ENCODE data around the gene TBC1D14.

TBC1D14 gene

GRCh38 chr4:6962211-6963041, 52.8 kb downstream of the TBC1D14 start:
- Histone ChIP-seq H3K4me1 (peaks cover 100% of the 10 kb centered on the region), H4K20me1 (peaks cover 100% of the 10 kb centered on the region), H3K27ac (peak overlapping the region; percentile 65), H3K36me3 (peaks cover 40% of the 10 kb centered on the region), H3K4me3 (no peak overlapping the region), H3K9me3 (no peaks in the 10 kb centered on the region), H3K4me2 (peak overlapping the region; percentile 90), H3K9ac (0 out of 2 replicates have a peak overlapping the region, but pooled peaks have one; percentile 18), H3K27me3 (no peaks in the 10 kb centered on the region)
- no peak for TF ChIP-seq Cebpa-rat (IDR thresholded peaks at IDR 0.05)

GRCh38 chr4:6963139-6963611, 53.5 kb downstream of the TBC1D14 start:
- no peak overlapping the region for H3K4me3 ChIP-seq
- no peak for TF ChIP-seq Cebpa-rat (IDR thresholded peaks at IDR 0.05)
- H3K4me2 ChIP-seq, result peak overlapping the region; percentile 90
- H3K9ac ChIP-seq, result 0 out of 2 replicates have a peak overlapping the region, but pooled peaks have one; percentile 18
- peaks cover 100% of the 10 kb centered on the region for H3K4me1 ChIP-seq
- no peaks in the 10 kb centered on the region for H3K27me3 ChIP-seq
- H3K27ac ChIP-seq, result peak overlapping the region; percentile 65
- no peaks in the 10 kb centered on the region for H3K9me3 ChIP-seq
- H3K36me3 ChIP-seq, result peaks cover 46% of the 10 kb centered on the region
- peaks cover 100% of the 10 kb centered on the region for H4K20me1 ChIP-seq

- Histone ChIP-seq H3K4me3 (no peak overlapping the region; the same call in 1 of the 2 replicates), H3K36me3 (peaks cover 54% of the 10 kb centered on the region), H4K20me1 (peaks cover 92% of the 10 kb centered on the region), H3K27me3 (no peaks in the 10 kb centered on the region), H3K9ac (no peak overlapping the region), H3K27ac (0 out of 2 replicates have a peak overlapping the region, but pooled peaks have one; percentile 44), H3K9me3 (no peaks in the 10 kb centered on the region), H3K4me1 (peaks cover 100% of the 10 kb centered on the region), H3K4me2 (peak overlapping the region; percentile 90)
- TF ChIP-seq Cebpa-rat (IDR thresholded peaks at IDR 0.05), result no peak
Measured at GRCh38 chr4:6964858-6965257, 55.2 kb downstream of the TBC1D14 start.

- H3K27me3 ChIP-seq, result no peaks in the 10 kb centered on the region
- H3K36me3 ChIP-seq, result peaks cover 52% of the 10 kb centered on the region
- H3K4me2 ChIP-seq, result peak overlapping the region; percentile 90
- no peak overlapping the region for H3K9ac ChIP-seq
- peaks cover 87% of the 10 kb centered on the region for H4K20me1 ChIP-seq
- H3K9me3 ChIP-seq, result no peaks in the 10 kb centered on the region
- H3K27ac ChIP-seq, result no peak overlapping the region
- no peak for TF ChIP-seq Cebpa-rat (IDR thresholded peaks at IDR 0.05)
- H3K4me3 ChIP-seq, result no peak overlapping the region
- H3K4me1 ChIP-seq, result peaks cover 100% of the 10 kb centered on the region
Measured at GRCh38 chr4:6965329-6965728, 55.7 kb downstream of the TBC1D14 start.

- Histone ChIP-seq H4K20me1 (peaks cover 64% of the 10 kb centered on the region), H3K27ac (peak overlapping the region; percentile 80), H3K4me2 (peak overlapping the region; percentile 89), H3K4me1 (peaks cover 100% of the 10 kb centered on the region), H3K4me3 (no peak overlapping the region), H3K36me3 (peaks cover 52% of the 10 kb centered on the region), H3K9ac (peak overlapping the region; percentile 15; the same call in 1 of the 2 replicates), H3K9me3 (no peaks in the 10 kb centered on the region), H3K27me3 (no peaks in the 10 kb centered on the region)
- TF ChIP-seq Cebpa-rat (IDR thresholded peaks at IDR 0.05), result no peak
Measured at GRCh38 chr4:6967846-6968340, 58.3 kb downstream of the TBC1D14 start.

- H3K9me3 ChIP-seq, result no peaks in the 10 kb centered on the region
- H3K4me2 ChIP-seq, result peak overlapping the region; percentile 89
- H3K4me3 ChIP-seq, result 0 out of 2 replicates have a peak overlapping the region, but pooled peaks have one; percentile 9
- peaks cover 64% of the 10 kb centered on the region for H4K20me1 ChIP-seq
- no peaks in the 10 kb centered on the region for H3K27me3 ChIP-seq
- TF ChIP-seq Cebpa-rat (IDR thresholded peaks at IDR 0.05), result no peak
- H3K36me3 ChIP-seq, result peaks cover 53% of the 10 kb centered on the region
- peaks cover 100% of the 10 kb centered on the region for H3K4me1 ChIP-seq
- peak overlapping the region; percentile 80 for H3K27ac ChIP-seq
- H3K9ac ChIP-seq, result peak overlapping the region; percentile 2; the same call in 1 of the 2 replicates
Measured at GRCh38 chr4:6968496-6968895, 58.9 kb downstream of the TBC1D14 start.

- Histone ChIP-seq H3K27me3 (no peaks in the 10 kb centered on the region), H3K36me3 (peaks cover 61% of the 10 kb centered on the region), H4K20me1 (peaks cover 64% of the 10 kb centered on the region), H3K4me1 (peaks cover 100% of the 10 kb centered on the region), H3K4me3 (peak overlapping the region; percentile 42; the same call in 1 of the 2 replicates), H3K9ac (peak overlapping the region; percentile 55; the same call in 1 of the 2 replicates), H3K9me3 (no peaks in the 10 kb centered on the region), H3K27ac (peak overlapping the region; percentile 80), H3K4me2 (peak overlapping the region; percentile 89)
- no peak for TF ChIP-seq Cebpa-rat (IDR thresholded peaks at IDR 0.05)
Measured at GRCh38 chr4:6969826-6970800, 60.5 kb downstream of the TBC1D14 start.

- Histone ChIP-seq H3K27me3 (no peaks in the 10 kb centered on the region), H3K4me1 (peaks cover 86% of the 10 kb centered on the region), H3K9ac (peak overlapping the region; percentile 44; the same call in 1 of the 2 replicates), H4K20me1 (peaks cover 58% of the 10 kb centered on the region), H3K4me3 (no peak overlapping the region), H3K4me2 (peak overlapping the region; percentile 89), H3K9me3 (peaks cover 10% of the 10 kb centered on the region; the same call in 1 of the 2 replicates), H3K27ac (peak overlapping the region; percentile 80), H3K36me3 (peaks cover 78% of the 10 kb centered on the region)
- TF ChIP-seq Cebpa-rat (IDR thresholded peaks at IDR 0.05), result no peak
Measured at GRCh38 chr4:6971536-6972374, 62.1 kb downstream of the TBC1D14 start.

All from BLaER1 (cell line).